Measurements from ENCODE around the gene ERI3. TPM values are rescaled to one million over a fixed set of nuclear protein-coding genes. Genes with fewer than 3 reads are reported as not detected.

The ERI3 gene
- total and polyA plus RNA-seq, 2 experiments from 2014 or later, result 59.4 to 93.2 TPM

GRCh38 chr1:44260792-44261170 is 94.3 kb downstream of the ERI3 start:
- Histone ChIP-seq H3K9me3 (ENCODE audit: low read depth) (no peaks in the 10 kb centered on the region), H3K4me1 (ENCODE audit: insufficient read depth) (peaks cover 4% of the 10 kb centered on the region), H3K36me3 (replicated peaks; ENCODE audit: insufficient read depth, low read depth) (no peaks in the 10 kb centered on the region), H3K9me2 (replicated peaks; ENCODE audit: insufficient read depth) (no peaks in the 10 kb centered on the region), H3K27ac (no peak overlapping the region), H3K27me3 (no peaks in the 10 kb centered on the region), H3K4me3 (no peak overlapping the region), H2AFZ (no peak overlapping the region), H3K79me2 (no peaks in the 10 kb centered on the region), H3K4me2 (no peak overlapping the region), H4K20me1 (ENCODE audit: insufficient read depth, poor library complexity, severe bottlenecking) (no peaks in the 10 kb centered on the region)
- 68% methylated on average over 4 of the region's 4 CpGs for WGBS (ENCODE audit: low lambda C conversion rate, missing lambda C conversion rate)
- no peak for DNase-seq (ENCODE audit: low spot score)
- TF ChIP-seq EZH2 (IDR thresholded peaks at IDR 0.05; ENCODE audit: borderline replicate concordance) (no peak), CTCF (IDR thresholded peaks at IDR 0.05; ENCODE audit: poor library complexity) (no peak), EZH2phosphoT487 (IDR thresholded peaks at IDR 0.05; ENCODE audit: low read depth, severe bottlenecking, unreplicated experiment) (no peak)

DNA sequence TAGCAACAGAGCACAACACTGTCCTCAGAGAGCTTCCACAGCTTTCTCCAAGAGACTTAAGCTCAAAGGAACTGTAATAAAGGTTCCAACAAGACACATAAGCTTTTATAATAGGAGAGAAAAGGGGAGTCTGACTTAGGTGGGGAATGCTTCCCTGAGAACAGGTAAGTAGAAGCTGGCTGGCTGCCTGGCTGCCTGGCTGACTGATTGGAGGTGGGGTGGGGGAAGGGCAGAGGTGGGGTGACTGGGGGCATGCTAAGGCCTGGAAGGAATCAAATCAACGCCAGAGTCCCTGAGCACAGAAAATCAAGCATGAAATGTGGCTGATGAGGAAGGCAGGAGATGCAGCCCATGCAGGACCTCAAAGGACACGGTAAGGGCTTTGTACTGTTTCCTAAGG is 96.0 kb downstream of the ERI3 start:
- H3K4me2 ChIP-seq, result no peak overlapping the region
- no peaks in the 10 kb centered on the region for H3K9me2 ChIP-seq (replicated peaks; ENCODE audit: insufficient read depth)
- H4K20me1 ChIP-seq (ENCODE audit: insufficient read depth, poor library complexity, severe bottlenecking), result no peaks in the 10 kb centered on the region
- no peaks in the 10 kb centered on the region for H3K27me3 ChIP-seq
- no peaks in the 10 kb centered on the region for H3K79me2 ChIP-seq
- H3K27ac ChIP-seq, result no peak overlapping the region
- H3K4me3 ChIP-seq, result no peak overlapping the region
- no peak overlapping the region for H2AFZ ChIP-seq
- H3K36me3 ChIP-seq (replicated peaks; ENCODE audit: insufficient read depth, low read depth), result no peaks in the 10 kb centered on the region
- no peaks in the 10 kb centered on the region for H3K9me3 ChIP-seq (ENCODE audit: low read depth)
- peaks cover 10% of the 10 kb centered on the region for H3K4me1 ChIP-seq (ENCODE audit: insufficient read depth)
- WGBS (ENCODE audit: low lambda C conversion rate, missing lambda C conversion rate), result 91% methylated on average over 2 of the region's 2 CpGs
- no peak for TF ChIP-seq EZH2 (IDR thresholded peaks at IDR 0.05; ENCODE audit: borderline replicate concordance)
- no peak for TF ChIP-seq CTCF (IDR thresholded peaks at IDR 0.05; ENCODE audit: poor library complexity)
- no peak for DNase-seq (ENCODE audit: low spot score)

DNA sequence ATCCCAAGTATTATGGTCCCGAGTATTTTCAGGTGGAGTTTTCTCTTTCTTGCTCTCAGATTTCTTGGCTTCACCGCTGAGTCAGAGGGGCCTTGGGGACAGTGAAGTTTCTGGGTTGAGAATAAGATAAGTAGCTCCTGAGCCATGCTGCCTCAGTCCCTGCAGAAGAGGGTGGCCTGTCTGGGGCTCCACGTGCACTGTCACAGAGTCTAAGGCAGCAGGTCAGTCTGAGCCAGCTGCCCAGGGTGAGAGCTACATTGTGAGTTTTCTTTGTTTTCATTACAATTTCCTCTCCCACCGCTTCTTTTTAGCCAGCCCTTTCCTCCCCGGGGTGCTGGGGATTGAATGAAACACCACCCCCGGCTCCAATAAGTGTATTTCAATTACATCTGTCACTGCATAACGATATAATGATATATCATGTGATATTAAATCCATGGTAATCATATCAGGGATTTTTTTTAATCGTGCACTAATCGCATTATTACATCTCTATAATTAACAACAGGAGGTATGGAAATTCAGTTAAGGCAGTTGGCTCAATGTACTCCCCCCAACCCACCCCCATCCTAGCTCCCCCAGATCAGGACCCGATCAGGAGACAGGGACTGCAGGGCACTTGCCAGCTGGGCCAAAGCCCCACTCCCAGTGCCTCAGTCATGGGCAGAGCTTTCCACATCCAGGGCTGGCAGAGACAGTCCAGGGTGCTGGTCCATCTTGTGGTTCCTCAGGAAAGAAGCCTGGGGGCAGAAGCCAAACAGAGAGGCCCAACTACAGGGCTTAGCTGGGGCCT is 98.1 kb downstream of the ERI3 start:
- Histone ChIP-seq H3K79me2 (no peaks in the 10 kb centered on the region), H3K27me3 (no peaks in the 10 kb centered on the region), H3K4me3 (no peak overlapping the region), H3K27ac (no peak overlapping the region), H3K9me2 (replicated peaks; ENCODE audit: insufficient read depth) (no peaks in the 10 kb centered on the region), H3K9me3 (ENCODE audit: low read depth) (no peaks in the 10 kb centered on the region), H3K4me2 (no peak overlapping the region), H4K20me1 (ENCODE audit: insufficient read depth, poor library complexity, severe bottlenecking) (no peaks in the 10 kb centered on the region), H3K4me1 (ENCODE audit: insufficient read depth) (peaks cover 16% of the 10 kb centered on the region), H3K36me3 (replicated peaks; ENCODE audit: insufficient read depth, low read depth) (no peaks in the 10 kb centered on the region), H2AFZ (no peak overlapping the region)
- DNase-seq (ENCODE audit: low spot score), result no peak
- 79% methylated on average over 10 of the region's 10 CpGs for WGBS (ENCODE audit: low lambda C conversion rate, missing lambda C conversion rate)
- TF ChIP-seq CTCF (IDR thresholded peaks at IDR 0.05; ENCODE audit: poor library complexity) (no peak), EZH2 (IDR thresholded peaks at IDR 0.05; ENCODE audit: borderline replicate concordance) (no peak), EZH2phosphoT487 (IDR thresholded peaks at IDR 0.05; ENCODE audit: low read depth, severe bottlenecking, unreplicated experiment) (no peak)
